GM21529 (cell line): ENCODE data around the gene PAK6.

Source experiments
- ATAC-seq: cut with Tn5 transposase; IDR thresholded peaks from one replicate; pipeline ENCODE4 v1.9.1; 2021; ENCODE audit not compliant: unreplicated experiment

PAK6 gene

GRCh38 chr15:40275954-40276353, 37.1 kb downstream of the PAK6 start:
- no peak for ATAC-seq

- ATAC-seq = no peak
Measured at GRCh38 chr15:40276927-40277326, 38.1 kb downstream of the PAK6 start.

GRCh38 chr15:40277471-40277870, 38.6 kb downstream of the PAK6 start:
- ATAC-seq = no peak

GRCh38 chr15:40278026-40278425, 39.2 kb downstream of the PAK6 start:
- no peak for ATAC-seq

- no peak for ATAC-seq
Measured at GRCh38 chr15:40279437-40280141, 40.7 kb downstream of the PAK6 start.

- ATAC-seq = no peak
Measured at GRCh38 chr15:40280260-40281056, 41.6 kb downstream of the PAK6 start.

GRCh38 chr15:40281057-40281800, 42.4 kb downstream of the PAK6 start:
- ATAC-seq = no peak

- ATAC-seq = no peak
Measured at GRCh38 chr15:40281801-40282146, 42.9 kb downstream of the PAK6 start.

- peak; percentile 54 for ATAC-seq
Measured at GRCh38 chr15:40282147-40282868, 43.4 kb downstream of the PAK6 start.

- peak; percentile 27 for ATAC-seq
Measured at GRCh38 chr15:40282869-40283614, 44.2 kb downstream of the PAK6 start, which contains the start of gene ANKRD63. Gene ANKRD63 (minus strand): TSS chr15:40283064. CDS start chr15:40282586, 478 bp downstream.

- ATAC-seq = no peak
Measured at GRCh38 chr15:40283615-40284300, 44.9 kb downstream of the PAK6 start.

GRCh38 chr15:40285151-40285550, 46.3 kb downstream of the PAK6 start:
- no peak for ATAC-seq

- ATAC-seq = no peak
Measured at GRCh38 chr15:40285554-40286011, 46.7 kb downstream of the PAK6 start.

GRCh38 chr15:40286061-40286532, 47.2 kb downstream of the PAK6 start:
- ATAC-seq = no peak

- ATAC-seq = no peak
Measured at GRCh38 chr15:40286794-40287193, 47.9 kb downstream of the PAK6 start.

- no peak for ATAC-seq
Measured at GRCh38 chr15:40287505-40287904, 48.6 kb downstream of the PAK6 start.

GRCh38 chr15:40287968-40288367, 49.1 kb downstream of the PAK6 start:
- ATAC-seq = no peak

GRCh38 chr15:40289140-40289775, 50.4 kb downstream of the PAK6 start:
- ATAC-seq = no peak

- ATAC-seq = no peak
Measured at GRCh38 chr15:40290545-40290917, 51.7 kb downstream of the PAK6 start.
